Lower leg skin (tissue), 3 donors: ENCODE measurements around the gene PPP2R5B.

Experiments used
- CTCF ChIP-seq, 3 donors: fragments of 450-650 bp; IDR thresholded peaks; one replicate each; pipeline ENCODE4 v1.5.1; 2016; ENCODE audit warnings: antibody characterized with exemption in 3 of 3, mild to moderate bottlenecking in 3 of 3, moderate library complexity in 2 of 3
- POLR2A ChIP-seq, 2 donors: fragments of 450-650 bp; IDR thresholded peaks; one replicate each; pipeline ENCODE4 v1.6.1; 2016 to 2017; ENCODE audit warnings: antibody characterized with exemption in 2 of 2, mild to moderate bottlenecking in 1 of 2, moderate library complexity in 1 of 2

DNA sequence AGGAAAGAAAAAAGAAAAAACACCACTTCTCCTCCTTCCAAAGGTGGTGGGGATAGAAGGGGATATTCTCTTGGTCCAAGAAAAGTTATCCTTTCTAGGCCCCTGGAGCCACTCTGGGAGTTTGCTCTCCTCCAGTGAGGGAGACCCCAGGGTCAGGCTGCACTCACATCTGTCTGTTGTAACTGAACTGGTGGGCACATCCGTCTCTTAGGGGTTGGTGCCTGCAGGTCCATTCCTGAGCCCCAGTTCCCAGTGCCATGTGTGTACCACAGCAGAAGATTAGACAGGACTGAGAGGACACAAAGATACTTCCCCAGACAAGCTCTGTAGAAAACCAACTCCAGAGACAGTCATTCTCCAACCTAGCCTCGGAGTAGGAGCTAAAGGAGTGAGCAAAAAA lies 4.4 kb upstream of the PPP2R5B start:
- TF ChIP-seq CTCF (IDR thresholded peaks at IDR 0.05) = no peak
- TF ChIP-seq POLR2A (IDR thresholded peaks at IDR 0.05) = no peak
